DND-41 (cell line): ENCODE results near the gene TTLL13.
A peak's percentile ranks its signal among the peaks of the same experiment; 100 is the strongest.

Source experiments
- ATAC-seq: fragments of 200-7000 bp; cut with Tn5 transposase; 3 replicates; pipeline ENCODE4 v1.9.1; 2021; ENCODE audit warnings: low read depth; ENCODE audit not compliant: insufficient read depth
- DNase-seq: peaks from one replicate; pipeline ENCODE4 v3.0.0-alpha.2; 2020
- H2AFZ ChIP-seq: 2 replicates; pipeline ENCODE4 v1.6.0; 2012; ENCODE audit warnings: low read depth, low read length
- H3K27ac ChIP-seq: 2 replicates; pipeline ENCODE4 v1.5.1; 2012; ENCODE audit warnings: low read length, inconsistent platforms
- H3K27me3 ChIP-seq: fragments of 200-600 bp; sonication (generic); 2 replicates; pipeline ENCODE4 v1.6.0; 2012; ENCODE audit warnings: low read length, mild to moderate bottlenecking, inconsistent platforms; ENCODE audit not compliant: insufficient read depth, poor library complexity
- H3K36me3 ChIP-seq: 2 replicates; pipeline ENCODE4 v1.5.1; 2012; ENCODE audit warnings: low read length, inconsistent platforms; ENCODE audit not compliant: insufficient read depth
- H3K4me1 ChIP-seq: 2 replicates; pipeline ENCODE4 v1.5.1; 2012; ENCODE audit warnings: mild to moderate bottlenecking, low read length; ENCODE audit not compliant: insufficient read depth
- H3K4me2 ChIP-seq: 2 replicates; pipeline ENCODE4 v1.6.0; 2012; ENCODE audit warnings: mild to moderate bottlenecking, moderate library complexity, low read length, inconsistent platforms; ENCODE audit not compliant: insufficient read depth
- H3K4me3 ChIP-seq, 2 experiments: fragments of 200-600 bp in 1 of 2; shearing (Covaris generic) in 1 of 2; 2 replicates each; pipeline ENCODE4 v1.5.1; 2012 to 2016; ENCODE audit warnings: inconsistent platforms in 2 of 2, low read length in 2 of 2, mild to moderate bottlenecking in 2 of 2, low read depth in 1 of 2, moderate library complexity in 1 of 2
- H3K79me2 ChIP-seq: 2 replicates; pipeline ENCODE4 v1.6.0; 2012; ENCODE audit warnings: low read length, inconsistent platforms; ENCODE audit not compliant: insufficient read depth
- H3K9ac ChIP-seq: 2 replicates; pipeline ENCODE4 v1.6.0; 2012; ENCODE audit warnings: low read depth, mild to moderate bottlenecking, inconsistent platforms, low read length, moderate library complexity
- H3K9me3 ChIP-seq: 2 replicates; pipeline ENCODE4 v1.5.1; 2012; ENCODE audit warnings: low read length, moderate library complexity, mild to moderate bottlenecking, inconsistent platforms; ENCODE audit not compliant: insufficient read depth, severe bottlenecking
- H4K20me1 ChIP-seq: 2 replicates; pipeline ENCODE4 v1.6.0; 2012; ENCODE audit warnings: low read length; ENCODE audit not compliant: insufficient read depth
- EZH2 ChIP-seq: IDR thresholded peaks from 3 replicates; pipeline ENCODE4 v1.6.1; 2012; ENCODE audit warnings: borderline replicate concordance, low read depth, mild to moderate bottlenecking, moderate library complexity, low read length, inconsistent platforms; ENCODE audit not compliant: severe bottlenecking
- TF ChIP-seq, protein P1 (sequence below): IDR thresholded peaks from 2 replicates; pipeline ENCODE4 v1.5.1; 2012; ENCODE audit warnings: borderline replicate concordance, low read length, moderate library complexity, mild to moderate bottlenecking; ENCODE audit not compliant: poor library complexity, severe bottlenecking; ENCODE audit errors: extremely low read depth

TTLL13 gene, protein sequence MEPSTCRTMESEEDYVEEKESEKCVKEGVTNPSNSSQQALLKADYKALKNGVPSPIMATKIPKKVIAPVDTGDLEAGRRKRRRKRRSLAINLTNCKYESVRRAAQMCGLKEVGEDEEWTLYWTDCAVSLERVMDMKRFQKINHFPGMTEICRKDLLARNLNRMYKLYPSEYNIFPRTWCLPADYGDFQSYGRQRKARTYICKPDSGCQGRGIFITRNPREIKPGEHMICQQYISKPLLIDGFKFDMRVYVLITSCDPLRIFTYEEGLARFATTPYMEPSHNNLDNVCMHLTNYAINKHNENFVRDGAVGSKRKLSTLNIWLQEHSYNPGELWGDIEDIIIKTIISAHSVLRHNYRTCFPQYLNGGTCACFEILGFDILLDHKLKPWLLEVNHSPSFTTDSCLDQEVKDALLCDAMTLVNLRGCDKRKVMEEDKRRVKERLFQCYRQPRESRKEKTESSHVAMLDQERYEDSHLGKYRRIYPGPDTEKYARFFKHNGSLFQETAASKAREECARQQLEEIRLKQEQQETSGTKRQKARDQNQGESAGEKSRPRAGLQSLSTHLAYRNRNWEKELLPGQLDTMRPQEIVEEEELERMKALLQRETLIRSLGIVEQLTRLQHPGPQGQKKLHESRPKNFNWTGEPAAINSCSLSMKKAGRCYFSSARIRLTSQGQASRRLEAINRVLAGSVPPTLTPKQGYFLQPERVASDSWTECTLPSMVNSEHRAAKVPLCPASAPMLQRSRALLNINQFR

DNA sequence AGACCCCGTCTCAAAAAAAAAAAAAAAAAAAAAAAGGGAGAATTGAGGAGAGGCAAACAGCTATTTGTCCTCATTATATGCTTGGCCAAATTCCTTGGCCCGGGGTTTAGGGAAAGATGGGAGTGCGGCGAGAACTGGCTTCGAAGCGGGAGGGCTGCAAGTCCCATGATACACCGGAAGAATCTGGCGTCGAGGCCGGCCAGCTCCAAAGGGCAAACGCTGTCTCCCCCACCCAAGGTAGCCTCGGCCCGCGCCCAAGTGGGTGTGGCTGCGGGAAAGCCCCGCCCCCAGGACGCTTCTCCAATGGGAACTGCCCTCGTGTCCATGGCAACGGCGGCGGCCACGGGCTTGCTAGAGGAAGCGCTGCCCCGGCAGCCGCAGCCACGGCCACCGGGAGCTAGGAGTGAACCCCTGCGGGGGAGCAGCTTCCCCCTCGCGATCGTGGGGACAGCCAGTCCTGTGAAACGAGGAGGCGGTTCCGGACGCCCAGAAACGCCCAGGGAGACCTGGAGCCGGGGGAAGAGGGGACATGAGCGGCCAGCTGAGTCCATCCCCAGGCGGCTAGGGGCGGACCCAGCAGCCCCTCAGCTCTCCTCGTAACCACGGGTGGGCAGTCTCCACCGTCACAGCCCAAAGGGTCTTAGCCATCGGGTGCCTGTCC, at the start of gene TTLL13:
TSS of gene TTLL13 (plus strand) at position 354 of the 661 bp plus-strand sequence. CDS start 1,075 bp downstream, outside the sequence.
- no peaks in the 10 kb centered on the region for H3K36me3 ChIP-seq
- H3K27me3 ChIP-seq = no peaks in the 10 kb centered on the region
- no peaks in the 10 kb centered on the region for H4K20me1 ChIP-seq
- DNase-seq = peak; percentile 68
- no peak for TF ChIP-seq EZH2
- TF ChIP-seq, protein P1, sequence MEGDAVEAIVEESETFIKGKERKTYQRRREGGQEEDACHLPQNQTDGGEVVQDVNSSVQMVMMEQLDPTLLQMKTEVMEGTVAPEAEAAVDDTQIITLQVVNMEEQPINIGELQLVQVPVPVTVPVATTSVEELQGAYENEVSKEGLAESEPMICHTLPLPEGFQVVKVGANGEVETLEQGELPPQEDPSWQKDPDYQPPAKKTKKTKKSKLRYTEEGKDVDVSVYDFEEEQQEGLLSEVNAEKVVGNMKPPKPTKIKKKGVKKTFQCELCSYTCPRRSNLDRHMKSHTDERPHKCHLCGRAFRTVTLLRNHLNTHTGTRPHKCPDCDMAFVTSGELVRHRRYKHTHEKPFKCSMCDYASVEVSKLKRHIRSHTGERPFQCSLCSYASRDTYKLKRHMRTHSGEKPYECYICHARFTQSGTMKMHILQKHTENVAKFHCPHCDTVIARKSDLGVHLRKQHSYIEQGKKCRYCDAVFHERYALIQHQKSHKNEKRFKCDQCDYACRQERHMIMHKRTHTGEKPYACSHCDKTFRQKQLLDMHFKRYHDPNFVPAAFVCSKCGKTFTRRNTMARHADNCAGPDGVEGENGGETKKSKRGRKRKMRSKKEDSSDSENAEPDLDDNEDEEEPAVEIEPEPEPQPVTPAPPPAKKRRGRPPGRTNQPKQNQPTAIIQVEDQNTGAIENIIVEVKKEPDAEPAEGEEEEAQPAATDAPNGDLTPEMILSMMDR = no peak
- no peak within 1 kb of the TSS for H3K4me2 ChIP-seq
- no peaks in the 10 kb centered on the region for H3K9me3 ChIP-seq
- H3K79me2 ChIP-seq = no peaks in the 10 kb centered on the region
- H3K4me3 ChIP-seq = no peak within 1 kb of the TSS
- H3K27ac ChIP-seq = no peak within 1 kb of the TSS
- no peak within 1 kb of the TSS for H3K9ac ChIP-seq
- H2AFZ ChIP-seq = no peak within 1 kb of the TSS
- ATAC-seq = peak; percentile 67; the same call in 2 of the 3 replicates
- no peaks in the 10 kb centered on the region for H3K4me1 ChIP-seq

DNA sequence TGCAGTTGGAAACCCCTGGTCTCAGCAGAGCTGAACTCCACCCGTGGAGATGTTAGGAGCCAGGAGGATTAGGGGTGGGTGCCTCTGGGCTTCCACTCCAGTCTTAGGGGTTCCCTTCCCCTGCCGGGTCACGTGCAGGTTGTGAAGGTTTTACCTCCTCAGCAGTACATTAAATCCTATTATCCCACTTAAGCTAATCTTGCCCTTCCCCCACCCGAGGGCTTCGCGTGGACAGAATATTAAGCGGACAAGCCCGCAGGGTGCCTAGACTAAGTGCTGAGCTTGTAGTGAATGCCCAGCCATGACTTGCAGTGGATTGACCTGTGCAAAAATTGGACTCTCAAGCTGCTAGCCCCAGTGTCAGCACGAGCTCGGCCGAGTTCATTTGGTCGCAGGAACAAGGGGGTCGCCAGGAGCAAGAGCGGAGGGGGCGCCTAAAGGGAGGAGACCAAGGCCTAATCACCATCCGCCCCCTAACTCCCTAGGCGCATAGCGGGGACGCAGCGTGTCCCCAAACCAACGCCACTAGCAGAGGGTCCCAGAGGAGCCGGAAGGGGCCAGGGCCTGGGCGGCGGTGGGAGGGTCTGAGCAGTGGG, 48.7 kb upstream of the TTLL13 start:
- Histone ChIP-seq H3K27me3 (peaks cover 9% of the 10 kb centered on the region), H3K9me3 (no peaks in the 10 kb centered on the region), H3K79me2 (no peaks in the 10 kb centered on the region), H3K4me1 (peaks cover 16% of the 10 kb centered on the region), H3K4me3 (peak overlapping the region; percentile 58 to 69; a peak in 3 of 4 replicates), H4K20me1 (no peaks in the 10 kb centered on the region), H2AFZ (peak overlapping the region; percentile 92), H3K9ac (peak overlapping the region; percentile 75), H3K36me3 (no peaks in the 10 kb centered on the region), H3K27ac (peak overlapping the region; percentile 54; the same call in 1 of the 2 replicates), H3K4me2 (peak overlapping the region; percentile 90)
- ATAC-seq (no peak; the same call in 2 of the 3 replicates), DNase-seq (no peak)
- TF ChIP-seq, protein P1 = no peak
- TF ChIP-seq EZH2 = no peak

DNA sequence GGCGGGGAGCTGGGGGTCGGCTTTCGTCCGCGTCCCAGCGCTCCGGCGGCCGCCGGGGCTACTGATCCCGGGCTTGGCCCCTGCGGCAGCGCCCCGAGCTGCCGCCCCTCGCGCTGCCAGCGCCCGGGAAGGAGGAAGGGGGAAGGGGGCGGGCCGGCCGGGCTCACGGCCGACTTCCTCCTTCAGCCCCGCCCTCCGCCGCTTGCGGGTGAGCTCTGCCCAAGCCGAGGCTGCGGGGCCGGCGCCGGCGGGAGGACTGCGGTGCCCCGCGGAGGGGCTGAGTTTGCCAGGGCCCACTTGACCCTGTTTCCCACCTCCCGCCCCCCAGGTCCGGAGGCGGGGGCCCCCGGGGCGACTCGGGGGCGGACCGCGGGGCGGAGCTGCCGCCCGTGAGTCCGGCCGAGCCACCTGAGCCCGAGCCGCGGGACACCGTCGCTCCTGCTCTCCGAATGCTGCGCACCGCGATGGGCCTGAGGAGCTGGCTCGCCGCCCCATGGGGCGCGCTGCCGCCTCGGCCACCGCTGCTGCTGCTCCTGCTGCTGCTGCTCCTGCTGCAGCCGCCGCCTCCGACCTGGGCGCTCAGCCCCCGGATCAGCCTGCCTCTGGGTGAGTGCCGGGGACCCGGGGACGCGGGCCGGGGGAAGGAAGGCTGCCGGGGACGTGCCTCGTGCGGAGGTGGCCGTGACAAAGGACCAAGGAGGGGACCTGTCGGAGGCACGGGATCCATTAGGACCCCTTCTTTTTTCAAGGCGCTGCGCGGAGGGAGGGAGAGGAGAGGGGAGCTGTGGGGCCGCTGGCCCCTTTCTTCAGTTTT, 48.0 kb upstream of the TTLL13 start, which contains the start of gene SEMA4B:
TSS of gene SEMA4B (plus strand) at position 201 of the 814 bp plus-strand sequence. CDS start at position 450, 249 bp downstream.
- no peaks in the 10 kb centered on the region for H4K20me1 ChIP-seq
- no peaks in the 10 kb centered on the region for H3K9me3 ChIP-seq
- peak within 1 kb of the TSS; percentile 58 to 69 for H3K4me3 ChIP-seq
- peak; percentile 76 for DNase-seq
- H3K4me2 ChIP-seq = peak within 1 kb of the TSS; percentile 90
- peak within 1 kb of the TSS; percentile 92 for H2AFZ ChIP-seq
- peak within 1 kb of the TSS; percentile 54; the same call in 1 of the 2 replicates for H3K27ac ChIP-seq
- peaks cover 9% of the 10 kb centered on the region for H3K27me3 ChIP-seq
- no peaks in the 10 kb centered on the region for H3K36me3 ChIP-seq
- H3K79me2 ChIP-seq = no peaks in the 10 kb centered on the region
- peak within 1 kb of the TSS; percentile 75 for H3K9ac ChIP-seq
- peaks cover 16% of the 10 kb centered on the region for H3K4me1 ChIP-seq
- TF ChIP-seq EZH2 = no peak
- TF ChIP-seq, protein P1 = no peak
- peak; percentile 95 for ATAC-seq
